ENCODE data around the gene TKT.
"Not testable (repeated sequence)": the region's sequence is repeated elsewhere in the genome, so short reads cannot be mapped to it uniquely, and the experiment has no call there.

The TKT gene

GRCh38 chr3:53259427-53260259, 3.8 kb upstream of the TKT start:
- no peak for DNase-seq

- DNase-seq, result no peak
These were observed 3.0 kb upstream of the TKT start for GRCh38 chr3:53258600-53259426.

DNA sequence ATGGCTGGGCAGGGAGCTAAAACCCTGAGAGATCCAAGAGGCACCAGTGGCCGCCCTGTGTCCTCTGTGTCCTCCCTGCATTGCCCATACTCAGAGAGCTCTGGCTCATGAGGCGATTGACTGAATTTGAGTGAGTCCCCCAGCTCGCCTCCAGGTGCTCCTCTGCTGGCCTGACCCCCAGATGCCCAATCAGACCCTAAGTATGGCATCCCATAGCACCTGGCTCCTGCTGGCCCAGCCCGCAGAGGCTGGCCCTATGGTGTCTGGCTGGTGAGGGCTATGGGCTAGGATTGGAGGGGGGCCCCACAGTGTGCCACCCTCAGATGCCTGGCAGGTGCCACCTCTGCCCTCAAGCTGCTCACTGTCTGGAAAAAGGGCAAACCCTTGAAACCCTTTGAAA, 1.6 kb upstream of the TKT start:
- DNase-seq, result no peak

GRCh38 chr3:53256704-53257055, 858 bp upstream of the TKT start:
- DNase-seq, result no peak

DNA sequence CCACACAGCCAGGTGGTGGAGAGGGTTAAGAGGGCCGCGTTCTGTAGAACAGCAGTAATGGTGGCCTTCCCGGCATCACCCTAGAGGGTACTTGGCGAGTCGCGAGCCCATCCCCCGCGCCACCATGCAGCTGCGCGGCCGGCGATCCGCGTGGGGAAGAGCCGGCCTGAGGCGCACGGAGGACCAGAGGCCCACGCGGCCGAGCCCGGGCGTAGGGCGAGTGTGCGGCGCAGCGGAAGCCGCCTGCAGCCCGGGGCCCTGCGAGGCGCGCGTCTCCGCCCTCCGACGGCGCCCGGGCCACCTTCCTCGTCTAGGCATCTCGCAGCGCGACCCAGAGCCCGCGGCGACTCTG, 423 bp downstream of the TKT start:
- peak; percentile 41 for DNase-seq

DNA sequence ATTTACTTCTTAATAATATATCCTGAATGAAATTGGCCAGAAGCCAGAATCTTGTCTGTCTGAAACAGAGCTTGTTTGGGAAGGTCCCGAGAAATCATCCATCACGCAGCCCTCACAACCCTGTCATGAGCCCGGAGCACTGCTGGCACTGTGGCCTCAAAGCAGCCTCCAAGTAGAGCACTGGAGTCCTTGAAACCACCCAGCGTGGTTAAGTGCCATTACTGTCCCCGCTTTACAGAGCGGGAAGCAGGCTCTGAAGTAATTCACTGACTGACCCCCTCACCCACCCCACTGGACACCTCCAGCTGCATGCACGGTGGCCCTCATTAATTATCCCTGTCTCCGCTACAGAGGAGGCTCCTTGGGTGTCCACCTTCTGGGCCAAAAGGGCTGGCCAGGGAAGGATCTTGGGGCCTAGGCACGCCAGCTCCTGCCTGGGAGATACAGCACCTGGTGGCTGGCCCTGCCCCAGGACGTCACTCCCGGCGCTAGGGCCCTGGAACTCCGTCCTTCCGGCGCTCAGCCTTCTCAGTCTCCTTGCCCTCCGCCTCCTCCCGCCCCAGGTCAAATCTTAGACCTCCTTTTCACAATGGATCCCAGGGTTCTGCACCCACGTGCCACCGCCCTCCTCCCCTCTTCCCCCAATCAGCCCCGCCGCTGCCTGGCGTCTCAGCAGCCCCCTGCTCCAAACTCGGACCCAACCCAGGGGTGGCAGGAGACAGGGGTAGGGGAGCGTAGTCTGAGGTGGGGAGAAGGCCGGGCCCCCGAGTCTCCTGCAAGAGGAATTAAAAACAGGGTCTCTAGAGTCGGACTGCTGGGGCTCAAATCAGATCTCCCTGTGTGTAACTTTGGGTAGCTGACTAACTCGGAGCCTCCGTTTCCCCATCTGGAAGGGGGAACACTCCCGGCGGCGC, 1.1 kb downstream of the TKT start:
- peak; percentile 72 for DNase-seq

GRCh38 chr3:53253707-53254508, 1.9 kb downstream of the TKT start:
- DNase-seq, result no peak

DNA sequence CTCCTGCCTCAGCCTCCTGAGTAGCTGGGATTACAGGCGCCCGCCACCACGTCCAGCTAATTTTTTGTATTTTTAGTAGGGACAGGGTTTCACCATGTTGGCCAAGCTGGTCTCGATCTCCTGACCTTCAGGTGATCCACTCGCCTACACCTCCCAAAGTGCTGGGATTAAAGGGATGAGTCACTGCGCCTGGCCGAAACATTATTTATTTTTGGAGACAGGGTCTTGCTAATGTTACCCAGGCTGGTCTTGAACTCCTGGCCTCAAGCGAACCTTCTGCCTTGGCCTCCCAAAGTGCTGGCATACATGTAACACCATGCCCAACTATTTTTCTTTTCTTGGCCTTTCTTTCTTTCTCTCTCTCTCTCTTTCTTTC, 2.9 kb downstream of the TKT start:
- DNase-seq, result not testable (repeated sequence)

DNA sequence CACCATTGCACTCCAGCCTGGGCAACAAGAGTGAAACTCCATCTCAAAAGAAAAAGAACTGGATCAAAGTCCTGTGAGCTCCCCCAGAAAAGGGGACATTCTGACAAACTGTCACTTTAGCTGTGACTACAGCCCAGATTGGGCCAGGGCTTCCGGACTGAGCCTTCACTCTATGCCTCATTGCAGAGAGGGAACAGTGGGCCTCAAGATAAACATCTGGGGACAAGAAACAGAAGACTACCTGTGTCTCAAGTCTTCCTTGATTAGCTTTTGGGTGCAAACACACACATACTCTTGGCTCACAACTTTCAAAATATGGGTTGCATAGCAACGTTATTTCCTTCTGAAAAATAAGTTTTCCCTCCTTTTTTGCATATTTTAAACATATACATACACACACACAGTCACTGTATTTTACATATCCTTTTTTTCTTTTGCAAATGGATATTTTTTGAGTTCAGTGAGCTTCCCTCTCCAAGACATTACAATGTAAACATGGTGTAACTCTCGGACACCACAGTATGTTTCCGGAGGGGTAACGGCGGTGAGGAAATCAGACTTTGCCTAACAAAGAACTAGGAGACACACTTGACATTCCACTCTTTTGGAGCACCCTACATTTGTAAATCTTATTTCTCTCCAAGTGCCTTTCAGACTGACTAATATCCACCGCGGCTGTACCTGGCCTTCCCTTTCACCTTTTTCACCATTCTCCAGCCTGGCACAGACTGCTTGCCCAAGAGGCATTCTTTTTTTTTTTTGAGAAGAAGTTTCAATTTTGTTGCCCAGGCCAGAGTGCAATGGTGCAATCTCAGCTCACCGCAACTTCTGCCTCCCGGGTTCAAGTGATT, 3.5 kb downstream of the TKT start:
- peak; percentile 23 for DNase-seq

GRCh38 chr3:53250881-53251605, 4.8 kb downstream of the TKT start:
- DNase-seq, result no peak

- DNase-seq, result no peak
These were observed 5.4 kb downstream of the TKT start for GRCh38 chr3:53250453-53250852.

- DNase-seq, result no peak
These were observed 7.7 kb downstream of the TKT start for GRCh38 chr3:53248161-53248560.

- DNase-seq, result no peak
These were observed 8.2 kb downstream of the TKT start for GRCh38 chr3:53247619-53248018.

DNA sequence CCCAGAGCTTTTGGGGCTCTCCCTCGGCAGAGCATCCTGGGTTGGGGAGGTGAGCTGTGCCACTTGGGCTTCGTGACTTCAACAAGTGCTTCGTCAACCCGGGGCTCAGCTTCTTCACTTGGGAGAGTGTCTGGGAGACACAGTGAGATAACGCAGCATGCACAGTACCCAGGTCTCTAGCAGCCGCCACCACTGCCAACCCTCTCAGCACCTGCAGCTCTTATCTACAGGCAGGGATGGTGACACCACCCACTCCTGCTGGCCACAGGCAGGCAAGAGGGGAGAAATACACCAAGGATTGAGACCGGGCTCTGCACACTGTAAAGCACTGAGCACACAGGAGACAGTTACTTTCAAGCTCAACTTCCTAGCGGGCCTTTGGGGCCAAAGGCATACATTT, 11.6 kb downstream of the TKT start:
- DNase-seq, result no peak

DNA sequence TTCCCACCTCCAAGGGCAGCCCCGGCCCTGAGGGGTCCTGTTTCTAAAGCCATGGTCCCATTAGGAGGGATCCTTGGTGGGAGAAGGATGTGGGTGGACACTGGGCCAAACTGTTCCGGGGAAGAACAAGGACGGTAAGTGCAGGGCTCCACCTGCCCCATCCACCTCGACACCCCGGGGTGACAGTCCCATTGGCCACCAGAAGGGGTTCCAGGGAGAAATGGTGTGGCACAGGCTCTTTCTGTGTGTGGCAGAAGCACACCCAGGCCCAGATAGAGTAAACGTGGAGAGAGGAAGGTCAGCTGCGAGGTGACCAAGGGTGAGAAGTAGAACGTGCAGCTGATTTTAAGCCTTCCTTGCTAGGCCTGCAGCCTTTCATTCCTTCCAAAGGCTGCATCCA, 12.0 kb downstream of the TKT start:
- no peak for DNase-seq

GRCh38 chr3:53243165-53243564, 12.7 kb downstream of the TKT start:
- DNase-seq, result no peak

GRCh38 chr3:53242642-53243041, 13.2 kb downstream of the TKT start:
- no peak for DNase-seq

- DNase-seq, result no peak
These were observed 13.7 kb downstream of the TKT start for GRCh38 chr3:53242155-53242554.

DNA sequence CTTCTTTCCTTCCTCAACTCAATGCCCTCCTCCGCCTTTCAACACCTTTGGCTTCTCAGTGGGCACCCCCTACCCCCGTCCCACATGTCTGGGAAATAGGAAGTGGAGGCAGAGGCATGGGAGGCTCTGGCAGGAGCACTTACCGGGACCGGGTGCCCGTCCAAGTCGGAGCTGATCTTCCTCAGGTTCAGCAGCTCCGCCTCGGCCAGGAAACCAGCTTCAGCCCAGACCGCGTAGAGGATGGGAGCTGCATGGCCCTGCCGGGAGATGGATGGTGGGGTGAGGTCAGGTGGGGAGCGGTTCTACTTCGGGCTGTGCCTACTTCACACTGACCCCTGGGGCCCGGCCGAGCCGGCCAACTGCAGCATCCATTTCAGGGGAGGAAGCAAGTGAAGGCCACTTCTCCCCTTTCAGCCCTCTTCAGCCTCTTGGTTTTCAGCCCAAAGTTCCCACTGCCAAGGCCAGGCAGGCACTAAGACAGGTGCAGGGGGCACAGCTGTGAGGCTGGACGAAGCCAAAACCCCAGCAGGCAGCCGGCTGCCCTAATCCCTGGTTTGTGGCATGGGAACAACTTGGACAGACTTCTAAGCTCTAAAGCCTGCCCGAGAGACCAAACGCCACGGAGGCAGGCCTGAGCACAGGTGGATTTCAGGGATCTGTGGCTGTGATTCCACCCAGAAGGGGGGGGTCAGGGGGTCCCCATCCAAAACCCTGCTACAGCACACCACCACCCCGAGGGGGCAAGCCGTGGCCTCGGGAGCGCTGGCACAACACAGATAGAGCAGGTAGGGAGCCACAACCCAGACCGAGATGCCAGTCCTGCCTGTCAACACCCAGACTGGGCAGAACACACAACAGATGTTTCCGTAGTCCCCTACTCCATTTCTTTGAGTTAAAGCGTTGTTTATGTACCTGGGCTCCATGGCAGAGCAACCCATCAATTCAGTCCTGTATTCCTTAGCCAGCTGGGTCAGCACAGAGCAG, 14.5 kb downstream of the TKT start:
- DNase-seq, result no peak

GRCh38 chr3:53239800-53240199, 16.0 kb downstream of the TKT start:
- no peak for DNase-seq
